Activated CD8-positive, alpha-beta memory T cell treated with anti-CD3 and anti-CD28 coated beads, Interleukin-2, amount 50 U/mL, for 24 hours (primary cell): ENCODE data around the gene TOM1L2.
"Not testable (repeated sequence)": the region's sequence is repeated elsewhere in the genome, so short reads cannot be mapped to it uniquely, and the experiment has no call there.

Experiments
- DNase-seq: peaks from one replicate; pipeline ENCODE4 v3.0.0-alpha.2; 2020; ENCODE audit errors: extremely low read depth

Gene TOM1L2

GRCh38 chr17:17970699-17971430 is 1.3 kb downstream of the TOM1L2 start:
- DNase-seq, result no peak

DNA sequence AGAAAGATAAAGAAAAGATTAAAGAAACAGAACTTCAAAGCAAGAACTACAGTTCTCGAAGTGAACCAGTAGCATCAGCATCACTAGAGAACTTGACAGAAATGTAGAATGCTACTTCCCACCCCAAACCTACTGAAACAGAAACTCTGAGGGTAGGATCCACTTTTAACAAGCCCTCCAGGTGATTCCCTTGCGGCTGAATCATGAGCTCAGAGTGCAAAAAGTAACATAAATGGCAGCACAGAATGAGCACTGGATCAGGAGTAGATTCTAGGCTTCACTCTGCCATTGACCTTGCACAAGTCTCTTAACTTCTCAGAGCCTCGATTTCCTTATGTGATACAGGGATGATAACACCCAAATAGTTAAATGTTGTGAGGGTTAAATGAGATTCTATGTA is 5.8 kb downstream of the TOM1L2 start:
- no peak for DNase-seq

- DNase-seq, result no peak
These were observed 7.0 kb downstream of the TOM1L2 start for GRCh38 chr17:17965152-17965721.

GRCh38 chr17:17964710-17965109 is 7.5 kb downstream of the TOM1L2 start:
- DNase-seq, result no peak

GRCh38 chr17:17963694-17964436 is 8.3 kb downstream of the TOM1L2 start:
- no peak for DNase-seq

GRCh38 chr17:17963066-17963465 is 9.1 kb downstream of the TOM1L2 start:
- no peak for DNase-seq

DNA sequence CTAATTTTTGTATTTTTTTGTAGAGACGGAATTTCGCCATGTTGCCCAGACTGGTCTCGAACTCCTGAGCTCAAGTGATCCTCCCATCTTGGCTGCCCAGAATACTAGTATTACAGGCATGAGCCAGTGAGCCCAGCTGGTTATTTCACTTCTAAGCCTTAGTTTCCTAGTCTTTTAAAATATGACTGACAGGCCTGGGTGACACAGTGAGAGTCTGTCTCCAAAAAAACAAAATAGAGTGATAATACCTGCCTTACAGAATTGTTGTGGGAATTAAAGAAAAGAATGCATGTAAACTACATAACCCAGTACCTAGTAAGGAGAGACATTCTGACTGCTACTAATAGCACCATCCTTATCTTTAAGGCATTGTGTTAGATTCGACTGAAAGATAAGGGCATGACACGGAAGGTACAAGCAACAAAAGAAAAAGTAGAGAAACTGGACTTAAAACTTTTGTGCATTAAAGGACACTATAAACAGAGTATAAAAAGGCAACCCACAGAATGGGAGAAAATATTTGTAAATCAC is 11.6 kb downstream of the TOM1L2 start:
- no peak for DNase-seq

DNA sequence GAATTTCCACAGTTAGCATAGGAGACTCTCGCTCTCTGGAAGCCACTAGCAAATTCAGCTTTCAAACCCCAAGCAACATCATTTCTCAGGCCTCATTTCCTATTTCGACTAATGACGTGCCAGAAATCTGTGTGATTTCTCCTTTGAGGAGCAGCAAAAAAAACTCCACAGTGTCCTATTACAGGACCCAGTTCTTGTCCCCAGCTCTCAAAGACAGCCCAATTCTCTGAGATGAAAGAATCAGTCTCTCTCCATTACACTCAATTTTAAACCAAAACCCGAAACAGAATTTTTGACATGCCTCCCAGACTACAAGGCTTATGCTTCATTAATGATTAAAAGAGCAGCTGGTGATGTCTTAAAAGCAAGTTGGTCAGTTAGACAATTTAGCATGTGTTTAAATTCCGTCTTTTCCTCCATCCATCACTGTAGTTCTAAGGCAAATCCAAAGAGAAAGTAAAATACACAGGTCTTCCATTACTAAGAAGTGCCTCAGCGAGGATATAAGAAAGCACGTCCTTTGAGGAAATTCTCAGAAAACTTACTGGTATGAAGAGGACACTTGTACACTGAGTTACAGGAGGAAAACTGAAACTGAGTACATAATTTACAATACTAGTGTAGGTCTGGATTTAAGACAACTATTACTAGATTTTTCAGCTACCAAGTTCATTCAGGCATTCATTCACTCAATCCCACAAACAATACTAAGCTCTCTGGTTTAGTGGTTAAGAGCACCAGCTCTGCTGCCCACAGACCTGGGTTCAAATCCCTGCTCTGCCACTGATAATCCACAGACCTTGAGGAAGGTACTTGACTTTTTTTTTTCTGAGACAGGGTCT is 12.5 kb downstream of the TOM1L2 start:
- no peak for DNase-seq

GRCh38 chr17:17958982-17959381 is 13.2 kb downstream of the TOM1L2 start:
- DNase-seq, result no peak

- no peak for DNase-seq
These were observed 14.7 kb downstream of the TOM1L2 start for GRCh38 chr17:17957584-17957916.

DNA sequence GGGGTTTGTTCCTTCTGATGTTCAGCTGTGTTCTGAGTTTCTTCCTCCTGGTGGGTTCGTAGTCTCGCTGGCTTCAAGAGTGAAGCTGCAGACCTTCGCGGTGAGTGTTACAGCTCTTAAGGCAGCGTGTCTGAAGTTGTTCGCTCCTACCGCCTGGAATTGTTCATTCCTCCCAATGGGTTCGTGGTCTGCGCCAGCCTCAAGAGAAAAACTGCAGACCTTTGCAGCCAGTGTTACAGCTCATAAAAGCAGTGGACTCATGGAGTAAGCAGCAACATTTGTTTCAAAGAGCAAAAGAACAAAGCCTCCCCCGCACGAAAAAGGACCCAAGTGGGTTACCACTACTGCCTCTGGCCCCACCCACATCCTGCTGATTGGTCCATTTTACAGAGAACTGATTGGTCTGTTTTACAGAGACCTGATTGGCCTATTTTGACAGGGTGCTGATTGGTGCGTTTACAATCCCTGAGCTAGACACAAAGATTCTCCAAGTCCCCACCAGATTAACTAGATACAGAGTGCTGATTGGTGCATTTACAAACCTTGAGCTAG is 16.3 kb downstream of the TOM1L2 start:
- DNase-seq, result not testable (repeated sequence)

DNA sequence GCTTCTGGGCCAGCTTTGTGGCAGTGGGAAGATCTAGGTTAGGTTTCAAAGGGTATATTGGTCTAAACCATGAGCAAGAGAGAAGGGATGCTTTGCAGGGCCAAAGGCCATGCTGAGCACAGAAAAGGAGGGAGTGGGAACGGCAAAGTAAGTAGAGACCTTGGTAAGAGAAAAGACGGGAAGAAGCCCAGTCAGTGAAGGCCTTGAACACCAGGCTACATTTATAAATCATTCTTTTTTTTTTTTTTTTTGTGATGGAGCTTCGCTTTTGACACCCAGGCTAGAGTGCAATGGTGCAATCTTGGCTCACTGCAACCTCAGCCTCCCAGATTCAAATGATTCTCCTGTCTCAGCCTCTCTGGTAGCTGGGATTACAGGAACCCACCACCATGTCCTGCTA is 18.1 kb downstream of the TOM1L2 start:
- no peak for DNase-seq

DNA sequence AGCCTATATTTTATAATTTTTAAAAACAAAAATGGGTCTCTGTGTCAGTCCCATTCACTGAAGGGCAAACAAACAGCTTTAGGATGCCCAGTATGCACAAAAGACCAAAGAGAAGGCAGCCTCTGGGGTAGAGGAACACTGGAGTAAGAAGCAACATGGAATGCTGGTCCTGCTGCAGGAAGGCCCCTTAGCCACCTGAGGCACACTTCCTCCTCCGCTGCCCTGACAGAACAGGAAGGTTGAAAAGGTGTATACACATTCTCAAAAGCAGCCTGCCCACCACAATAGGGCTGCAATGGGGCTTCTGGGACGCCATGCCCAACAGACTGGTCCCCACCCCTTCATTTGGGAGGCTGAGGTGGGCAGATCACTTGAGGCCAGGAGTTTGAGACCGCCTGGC is 19.5 kb downstream of the TOM1L2 start:
- no peak for DNase-seq

GRCh38 chr17:17951524-17951923 is 20.7 kb downstream of the TOM1L2 start:
- no peak for DNase-seq

- no peak for DNase-seq
These were observed 21.4 kb downstream of the TOM1L2 start for GRCh38 chr17:17950806-17951205.

DNA sequence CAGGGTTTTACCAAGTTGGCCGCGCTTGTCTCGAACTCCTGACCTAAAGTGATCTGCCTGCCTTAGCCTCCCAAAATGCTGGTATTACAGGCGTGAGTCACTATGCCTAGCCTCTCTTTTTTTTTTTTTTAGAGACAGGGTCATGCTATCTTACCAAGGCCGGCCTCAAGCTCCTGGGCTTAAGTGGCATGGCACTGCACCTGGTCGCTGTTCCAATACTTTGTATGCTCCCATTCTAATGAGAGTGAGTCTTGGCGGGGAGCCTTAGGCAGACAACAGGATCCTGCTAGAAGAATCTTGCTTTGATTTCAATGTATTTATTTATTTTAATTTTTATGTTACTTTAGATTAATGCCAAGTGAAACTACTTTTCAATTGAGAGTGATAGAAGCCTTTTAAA is 21.9 kb downstream of the TOM1L2 start:
- DNase-seq, result no peak

- DNase-seq, result no peak
These were observed 24.2 kb downstream of the TOM1L2 start for GRCh38 chr17:17947966-17948365.

DNA sequence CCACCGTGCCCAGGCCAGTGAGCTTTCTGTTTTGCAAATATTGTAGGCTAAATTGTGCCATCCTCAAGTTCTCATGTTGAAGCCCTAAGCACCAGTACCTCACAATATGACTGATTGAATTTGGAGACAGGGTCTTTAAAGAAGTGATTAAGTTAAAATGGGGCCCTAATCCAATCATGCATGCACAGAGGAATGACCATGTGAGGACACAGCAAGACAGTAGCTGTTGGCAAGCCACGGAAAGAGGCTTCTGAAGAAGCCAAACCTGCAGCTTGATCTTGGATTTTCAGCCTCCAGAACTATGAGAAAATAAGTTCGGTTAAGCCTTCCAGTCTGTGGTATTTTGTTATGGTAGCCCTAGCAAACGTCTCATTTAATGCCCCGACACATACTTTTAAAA is 24.9 kb downstream of the TOM1L2 start:
- no peak for DNase-seq

DNA sequence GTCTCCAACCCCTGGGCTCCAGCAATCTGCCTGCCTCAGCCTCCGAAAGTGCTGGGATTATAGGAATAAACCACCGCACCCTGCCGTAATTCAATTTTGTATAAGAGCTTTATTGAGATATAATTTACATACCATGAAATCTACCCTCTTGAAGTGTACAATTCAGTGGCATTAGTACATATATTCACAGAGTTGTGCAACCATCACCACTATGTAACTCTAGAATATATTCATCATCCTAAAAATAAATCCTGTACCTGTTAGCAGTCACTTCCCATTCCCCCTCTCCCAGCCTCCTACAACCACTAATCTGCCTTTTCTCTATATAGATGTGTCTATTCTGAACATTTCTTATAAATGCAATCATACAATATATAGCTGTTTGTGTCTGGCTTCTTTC is 26.1 kb downstream of the TOM1L2 start:
- DNase-seq, result no peak

DNA sequence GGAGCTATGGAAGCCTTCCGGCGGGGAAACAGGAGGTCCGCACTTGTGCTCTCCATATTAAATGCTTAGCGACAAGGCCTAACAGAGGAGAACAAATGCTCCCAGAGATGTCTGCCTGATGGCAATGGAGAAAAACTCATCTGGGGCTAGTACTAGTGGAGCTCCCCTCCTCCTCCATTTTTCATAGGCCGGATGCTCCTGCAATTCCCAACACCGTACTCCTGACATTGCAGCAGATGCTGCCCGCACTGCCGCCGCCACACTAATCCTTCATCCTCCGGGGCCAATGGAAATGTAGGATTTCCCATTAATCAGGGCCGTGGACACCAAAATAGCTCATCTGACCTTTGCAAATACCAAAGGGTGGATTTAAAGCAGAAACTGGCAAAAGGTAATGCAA is 27.5 kb downstream of the TOM1L2 start:
- no peak for DNase-seq

DNA sequence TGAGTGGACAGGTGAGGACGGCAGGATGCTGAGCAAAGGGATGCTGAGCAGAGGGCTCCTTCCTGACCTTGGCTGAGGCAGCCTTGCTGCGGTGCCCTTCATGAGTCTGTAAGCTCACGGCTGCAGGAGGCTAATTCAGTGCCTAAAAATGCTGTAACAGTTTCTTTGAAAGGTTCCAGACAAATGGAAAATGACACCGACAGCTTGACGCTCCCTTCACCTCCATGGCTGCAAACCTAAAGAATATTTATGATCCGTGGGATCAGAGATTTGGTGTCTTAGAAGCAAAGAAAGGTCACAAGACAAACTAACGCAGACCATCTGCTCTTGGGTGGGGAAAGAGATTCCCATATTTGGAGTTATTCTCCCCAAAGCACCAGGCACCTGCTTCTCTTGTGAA is 28.0 kb downstream of the TOM1L2 start:
- DNase-seq, result no peak
